Stomach (tissue), 4 donors: ENCODE measurements around the gene TUBA4B.

Experiments used
- CTCF ChIP-seq, 7 experiments: fragments of 450-650 bp in 4 of 7; fragments of 200-600 bp in 3 of 7; sonication (generic) in 3 of 7; IDR thresholded peaks; one replicate each; pipeline ENCODE4 v1.5.1; 2016 to 2019; ENCODE audit warnings: antibody characterized with exemption in 7 of 7, control low read depth in 2 of 7, mild to moderate bottlenecking in 1 of 7
- EP300 ChIP-seq: sonication (generic); formaldehyde crosslinking; IDR thresholded peaks from one replicate; pipeline ENCODE4 v1.6.1; 2017; ENCODE audit warnings: antibody characterized with exemption
- POLR2A ChIP-seq, 4 donors: fragments of 450-650 bp; IDR thresholded peaks; one replicate each; pipeline ENCODE4 v1.6.1; 2016; ENCODE audit warnings: antibody characterized with exemption in 4 of 4, control low read depth in 2 of 4, mild to moderate bottlenecking in 1 of 4, moderate library complexity in 1 of 4
- POLR2AphosphoS5 ChIP-seq, 3 donors: sonication (generic); formaldehyde crosslinking; IDR thresholded peaks; one replicate each; pipeline ENCODE4 v1.6.1; 2016; ENCODE audit warnings: antibody characterized with exemption in 3 of 3

- no peak for TF ChIP-seq CTCF (IDR thresholded peaks at IDR 0.05)
- TF ChIP-seq POLR2A (IDR thresholded peaks at IDR 0.05): no peak
- TF ChIP-seq EP300: no peak
- TF ChIP-seq POLR2AphosphoS5 (IDR thresholded peaks at IDR 0.05): no peak
These were observed 32.3 kb downstream of the TUBA4B start for GRCh38 chr2:219285373-219285735.
